H1 (cell line): Measurements from ENCODE around the gene FLVCR2. TPM values are rescaled to one million over a fixed set of nuclear protein-coding genes. Genes with fewer than 3 reads are reported as not detected.

Experiments
- CTCF ChIA-PET: fragments of 300-600 bp; sonication (Branson Sonifier 250); formaldehyde crosslinking; loops from one replicate; lab custom pipeline; 2021; ENCODE audit not compliant: partially characterized antibody; lab: Charles Lee
- POLR2A ChIA-PET: fragments of 300-600 bp; sonication (Branson Sonifier 250); formaldehyde crosslinking; loops from one replicate; lab custom pipeline; 2021; ENCODE audit warnings: inconsistent platforms; ENCODE audit not compliant: partially characterized antibody; lab: Charles Lee
- DNase-seq, 2 experiments: peaks; one replicate each; pipeline versions ENCODE4 v3.0.0 to v3.0.0-alpha.2; 2010 to 2022; ENCODE audit warnings: low spot score in 2 of 2, low read depth in 1 of 2, mixed read lengths in 1 of 2
- FAIRE-seq: peaks from 2 replicates; lab custom pipeline; 2011; peaks lifted over from hg19 to GRCh38; lab: Jason Lieb, UNC
- H2AFZ ChIP-seq: 2 replicates; pipeline ENCODE4 v1.8.1; 2012; ENCODE audit warnings: low read length, inconsistent platforms
- H2AK5ac ChIP-seq: 2 replicates; pipeline ENCODE4 v1.6.1; 2013; ENCODE audit warnings: low read depth, low read length
- H2BK120ac ChIP-seq: replicated peaks from 2 replicates; pipeline ENCODE3; 2013; ENCODE audit warnings: low read depth, low read length, inconsistent platforms
- H2BK12ac ChIP-seq: 2 replicates; pipeline ENCODE4 v1.6.1; 2013; ENCODE audit warnings: low read depth, low read length
- H2BK15ac ChIP-seq: 2 replicates; pipeline ENCODE4 v1.6.1; 2013; ENCODE audit warnings: low read length
- H2BK20ac ChIP-seq: 2 replicates; pipeline ENCODE4 v1.6.1; 2013; ENCODE audit warnings: low read length
- H2BK5ac ChIP-seq: 2 replicates; pipeline ENCODE4 v1.6.1; 2013; ENCODE audit warnings: low read depth, low read length
- H3K14ac ChIP-seq: 2 replicates; pipeline ENCODE4 v1.6.1; 2013; ENCODE audit warnings: inconsistent platforms; ENCODE audit not compliant: insufficient read length
- H3K18ac ChIP-seq: 2 replicates; pipeline ENCODE4 v1.6.1; 2013; ENCODE audit warnings: low read length; ENCODE audit errors: extremely low read depth
- H3K23ac ChIP-seq: 2 replicates; pipeline ENCODE4 v1.6.1; 2013; ENCODE audit warnings: inconsistent platforms; ENCODE audit not compliant: insufficient read length
- H3K23me2 ChIP-seq: 2 replicates; pipeline ENCODE4 v1.6.1; 2013; ENCODE audit warnings: low read depth, low read length
- H3K27ac ChIP-seq: 2 replicates; pipeline ENCODE4 v1.6.1; 2011; ENCODE audit warnings: low read depth, low read length, inconsistent platforms
- H3K27me3 ChIP-seq, 4 experiments: replicated peaks in 1 of 4; 1 replicate in 1 of 4; 2 replicates in 3 of 4; pipeline versions ENCODE4 v1.6.1 to v1.8.1; 2011 to 2013; ENCODE audit warnings: low read length in 3 of 4, mild to moderate bottlenecking in 3 of 4, inconsistent platforms in 2 of 4, mixed read lengths in 2 of 4, moderate library complexity in 1 of 4; ENCODE audit not compliant: control insufficient read depth in 3 of 4, insufficient read depth in 3 of 4; ENCODE audit errors: extremely low read depth in 1 of 4
- H3K36me3 ChIP-seq, 4 experiments: 2 replicates each; pipeline versions ENCODE4 v1.6.1 to v1.8.1; 2011 to 2013; ENCODE audit warnings: mild to moderate bottlenecking in 4 of 4, low read length in 3 of 4, moderate library complexity in 2 of 4, control low read depth in 1 of 4, inconsistent platforms in 1 of 4; ENCODE audit not compliant: insufficient read depth in 4 of 4, control insufficient read depth in 2 of 4
- H3K4ac ChIP-seq: replicated peaks from 2 replicates; pipeline ENCODE3; 2013; ENCODE audit warnings: low read length, low read depth, mixed read lengths, inconsistent platforms; ENCODE audit not compliant: insufficient read length
- H3K4me1 ChIP-seq, 4 experiments: replicated peaks in 1 of 4; 1 replicate in 1 of 4; 2 replicates in 3 of 4; pipeline versions ENCODE4 v1.6.1 to v1.8.1; 2011 to 2013; ENCODE audit warnings: low read length in 3 of 4, inconsistent platforms in 2 of 4, mixed read lengths in 1 of 4; ENCODE audit not compliant: insufficient read depth in 4 of 4, control insufficient read depth in 3 of 4
- H3K4me2 ChIP-seq, 2 experiments: 2 replicates each; pipeline versions ENCODE4 v1.6.1 to v1.8.1; 2011 to 2013; ENCODE audit warnings: low read depth in 2 of 2, low read length in 2 of 2, control low read depth in 1 of 2, inconsistent platforms in 1 of 2, mild to moderate bottlenecking in 1 of 2; ENCODE audit not compliant: insufficient read depth in 1 of 2
- H3K4me3 ChIP-seq, 4 experiments: fragments of 200-600, 300-600 bp in 1 of 4; sonication (generic), shearing (Covaris generic), sonication (Bioruptor Twin) in 1 of 4; 2 replicates each; pipeline versions ENCODE4 v1.5.1 to v1.8.1; 2011 to 2016; ENCODE audit warnings: low read length in 4 of 4, low read depth in 3 of 4, control low read depth in 2 of 4, inconsistent platforms in 2 of 4, mild to moderate bottlenecking in 2 of 4, mixed read lengths in 1 of 4, moderate library complexity in 1 of 4; ENCODE audit not compliant: insufficient read depth in 2 of 4; ENCODE audit errors: extremely low read depth in 1 of 4
- H3K56ac ChIP-seq: replicated peaks from 2 replicates; pipeline ENCODE3; 2013; ENCODE audit warnings: low read depth, mild to moderate bottlenecking, mixed read lengths, low read length, inconsistent platforms; ENCODE audit not compliant: insufficient read length
- H3K79me1 ChIP-seq: 2 replicates; pipeline ENCODE4 v1.6.1; 2013; ENCODE audit warnings: low read depth, low read length, control low read depth
- H3K79me2 ChIP-seq, 2 experiments: 2 replicates each; pipeline versions ENCODE4 v1.6.1 to v1.8.1; 2012 to 2013; ENCODE audit warnings: low read length in 2 of 2, mild to moderate bottlenecking in 2 of 2, inconsistent platforms in 1 of 2; ENCODE audit not compliant: insufficient read depth in 2 of 2, control insufficient read depth in 1 of 2
- H3K9ac ChIP-seq, 4 experiments: replicated peaks in 1 of 4; 1 replicate in 1 of 4; 2 replicates in 3 of 4; pipeline versions ENCODE4 v1.6.1 to v1.8.1; 2011 to 2013; ENCODE audit warnings: low read depth in 3 of 4, low read length in 3 of 4, control low read depth in 2 of 4, mild to moderate bottlenecking in 2 of 4, moderate library complexity in 2 of 4, inconsistent platforms in 1 of 4; ENCODE audit errors: extremely low read depth in 1 of 4
- H3K9me3 ChIP-seq, 2 experiments: 2 replicates each; pipeline versions ENCODE4 v1.6.1 to v1.8.1; 2012 to 2013; ENCODE audit warnings: mild to moderate bottlenecking in 2 of 2, moderate library complexity in 2 of 2, control low read depth in 1 of 2, inconsistent platforms in 1 of 2, low read depth in 1 of 2, low read length in 1 of 2, mixed read lengths in 1 of 2; ENCODE audit not compliant: insufficient read depth in 2 of 2
- H4K20me1 ChIP-seq, 2 experiments: replicated peaks in 1 of 2; 2 replicates each; pipeline versions ENCODE3 to v1.8.1; 2011 to 2013; ENCODE audit warnings: inconsistent platforms in 2 of 2, low read length in 2 of 2, mild to moderate bottlenecking in 1 of 2; ENCODE audit not compliant: insufficient read depth in 2 of 2, control insufficient read depth in 1 of 2
- H4K5ac ChIP-seq: 2 replicates; pipeline ENCODE4 v1.6.1; 2013; ENCODE audit warnings: low read length, low read depth, mixed read lengths, inconsistent platforms; ENCODE audit not compliant: insufficient read length
- H4K8ac ChIP-seq: 2 replicates; pipeline ENCODE4 v1.8.0; 2013; ENCODE audit warnings: mild to moderate bottlenecking, moderate library complexity, low read length, inconsistent platforms; ENCODE audit not compliant: insufficient read depth; ENCODE audit errors: extremely low read depth
- H4K91ac ChIP-seq: replicated peaks from 2 replicates; pipeline ENCODE3; 2013; ENCODE audit warnings: low read length, mixed read lengths, inconsistent platforms; ENCODE audit not compliant: insufficient read length
- ASH2L ChIP-seq: fragments of 200-600, 300-600 bp; sonication (generic); IDR thresholded peaks from one replicate; pipeline ENCODE4 v1.7.1; 2017; ENCODE audit warnings: low read length
- EP300 ChIP-seq, 2 experiments: IDR thresholded peaks; 1 replicate in 1 of 2; 2 replicates in 1 of 2; pipeline ENCODE4 v1.6.1; 2011 to 2012; ENCODE audit warnings: low read depth in 2 of 2, low read length in 2 of 2, mild to moderate bottlenecking in 2 of 2, borderline replicate concordance in 1 of 2, inconsistent platforms in 1 of 2, moderate library complexity in 1 of 2
- JUND ChIP-seq: IDR thresholded peaks from 2 replicates; pipeline ENCODE4 v1.6.1; 2011; ENCODE audit warnings: mild to moderate bottlenecking, improper control_type of control experiment, low read length
- NRF1 ChIP-seq: IDR thresholded peaks from 2 replicates; pipeline ENCODE4 v1.6.1; 2011; ENCODE audit warnings: mild to moderate bottlenecking, low read depth, low read length, improper control_type of control experiment
- RBBP5 ChIP-seq: IDR thresholded peaks from 2 replicates; pipeline ENCODE4 v1.7.1; 2012; ENCODE audit warnings: low read depth, mild to moderate bottlenecking, inconsistent platforms, low read length, moderate library complexity, borderline replicate concordance
- SP1 ChIP-seq: IDR thresholded peaks from 2 replicates; pipeline ENCODE4 v1.6.1; 2011; ENCODE audit warnings: low read depth, low read length
- SRF ChIP-seq: IDR thresholded peaks from 2 replicates; pipeline ENCODE4 v1.6.1; 2011; ENCODE audit warnings: mild to moderate bottlenecking, low read depth, low read length, moderate library complexity
- TAF1 ChIP-seq: IDR thresholded peaks from 2 replicates; pipeline ENCODE4 v1.6.1; 2011; ENCODE audit warnings: mild to moderate bottlenecking, low read depth, low read length
- TAF7 ChIP-seq: optimal IDR thresholded peaks from 2 replicates; pipeline ENCODE3; 2011; ENCODE audit warnings: low read depth, mild to moderate bottlenecking, inconsistent platforms, low read length, moderate library complexity, borderline replicate concordance
- TEAD4 ChIP-seq: IDR thresholded peaks from 2 replicates; pipeline ENCODE4 v1.6.1; 2012; ENCODE audit warnings: low read depth, low read length, inconsistent platforms, mixed read lengths
- WGBS, 2 experiments: shearing (Covaris generic) in 1 of 2; methylation state at CpG; one replicate each; pipeline versions ENCODE4 v1.1.6 to v1.1.7; 2013 to 2015; ENCODE audit warnings: low lambda C conversion rate in 2 of 2, mixed read lengths in 2 of 2, inconsistent platforms in 1 of 2, low coverage in 1 of 2, missing lambda C conversion rate in 1 of 2; ENCODE audit not compliant: insufficient replicate concordance in 2 of 2, insufficient coverage in 1 of 2, insufficient read length in 1 of 2; ENCODE audit errors: extremely low coverage in 1 of 2, missing lambda C conversion rate in 1 of 2; 5-methylcytosine and 5-hydroxymethylcytosine counted together
- polyA plus RNA-seq, 7 experiments: library from polyadenylated mRNA; depleted of rRNA in 3 of 7; stranded (reverse) in 5 of 7; unstranded in 2 of 7; fragments of >200 nt in 5 of 7; fragments of 200-250 nt in 2 of 7; gene quantifications; 1 replicate in 5 of 7; 2 replicates in 1 of 7; 4 replicates in 1 of 7; pipeline versions ENCODE4 v1.2.1 to v1.2.3, GENCODE V29; 2011 to 2013; ENCODE audit warnings: missing spikeins in 2 of 7, mixed read lengths in 2 of 7
- total RNA-seq: library from RNA; stranded (reverse); fragmentation: NEBNext Ultra II Directional; extraction: Animal tissue kit (Norgen Biotek cat#: 25700); gene quantifications from 2 replicates; pipeline ENCODE4 v1.2.1, GENCODE V29; 2021
- TF ChIP-seq, protein P1 (sequence below): IDR thresholded peaks from 2 replicates; pipeline ENCODE4 v1.6.1; 2012; ENCODE audit warnings: inconsistent platforms

The FLVCR2 gene
- total and polyA plus RNA-seq, 2 of the 8 experiments (the other 6 are each of a cell fraction or from before 2014, with no cell fraction given), result 7.1 to 8.2 TPM

GRCh38 chr14:75631453-75631831 lies 53.0 kb downstream of the FLVCR2 start:
- Histone ChIP-seq H4K20me1 (no peaks in the 10 kb centered on the region), H3K14ac (no peak overlapping the region), H3K4me3 (peak overlapping the region in 3 of 4 experiments; percentile 16 to 46 (median 19); a peak in 5 of 8 replicates), H3K4ac (peak overlapping the region; percentile 61), H2BK120ac (peak overlapping the region; percentile 88), H2BK12ac (peak overlapping the region; percentile 99), H3K18ac (peak overlapping the region; percentile 95), H3K36me3 (no peaks in the 10 kb centered on the region), H3K79me2 (no peaks in the 10 kb centered on the region), H3K27ac (peak overlapping the region; percentile 88), H4K5ac (peak overlapping the region; percentile 42), H3K56ac (no peak overlapping the region), H2AK5ac (peak overlapping the region; percentile 100; the same call in 1 of the 2 replicates), H3K23me2 (peaks cover 3% of the 10 kb centered on the region; the same call in 1 of the 2 replicates), H2BK15ac (no peak overlapping the region), H3K9me3 (no peaks in the 10 kb centered on the region), H3K79me1 (no peaks in the 10 kb centered on the region), H2AFZ (no peak overlapping the region), H4K91ac (peak overlapping the region; percentile 96), H2BK20ac (0 out of 2 replicates have a peak overlapping the region, but pooled peaks have one; percentile 98), H3K4me2 (peak overlapping the region; percentile 66 to 68), H3K23ac (no peak overlapping the region), H2BK5ac (peak overlapping the region; percentile 98), H3K4me1 (peaks cover 9 to 34% (median 27%) of the 10 kb centered on the region in 4 experiments), H3K27me3 (no peaks in the 10 kb centered on the region), H3K9ac (peak overlapping the region in 2 of 4 experiments; percentile 8 to 12; a peak in 2 of 7 replicates), H4K8ac (no peak overlapping the region)
- no peak for DNase-seq
- POLR2A ChIA-PET, result interaction anchor here (0.9 to 1.9 kb wide), 10 partner anchors 10 to 55 kb away, joined by 3 to 8 read pairs (median 4); partner anchors contain the start of genes ERG28 and TTLL5
- TF ChIP-seq TAF7 (peak; percentile 9), SP1 (no peak), TEAD4 (peak; percentile 28; the same call in 1 of the 2 replicates), JUND (peak; percentile 61; the same call in 1 of the 2 replicates), TAF1 (peak; percentile 31; the same call in 1 of the 2 replicates), RBBP5 (peak; percentile 94; the same call in 1 of the 2 replicates), EP300 (IDR thresholded peaks at IDR 0.05; ENCODE audit: borderline replicate concordance in 1 of 2, low read depth in 2 of 2, low read length in 2 of 2) (peak in 1 of 2 experiments; percentile 80; a peak in 2 of 3 replicates), SRF (no peak), ASH2L (peak; percentile 94), NRF1 (no peak)
- TF ChIP-seq, protein P1, sequence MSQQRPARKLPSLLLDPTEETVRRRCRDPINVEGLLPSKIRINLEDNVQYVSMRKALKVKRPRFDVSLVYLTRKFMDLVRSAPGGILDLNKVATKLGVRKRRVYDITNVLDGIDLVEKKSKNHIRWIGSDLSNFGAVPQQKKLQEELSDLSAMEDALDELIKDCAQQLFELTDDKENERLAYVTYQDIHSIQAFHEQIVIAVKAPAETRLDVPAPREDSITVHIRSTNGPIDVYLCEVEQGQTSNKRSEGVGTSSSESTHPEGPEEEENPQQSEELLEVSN, result no peak
- CTCF ChIA-PET, result interaction anchor here (1.2 to 2.4 kb wide), 5 partner anchors 15 to 54 kb away, joined by 3 to 14 read pairs (median 4); no protein-coding TSS in a partner anchor
- FAIRE-seq, result peak; percentile 92
- WGBS, 2 experiments, result 55% methylated on average over 5 of the region's 5 CpGs; no CpG with 5 or more reads in 1 of the 2 experiments
